ENCODE results near the gene EHMT2.
"Not testable (repeated sequence)": the region's sequence is repeated elsewhere in the genome, so short reads cannot be mapped to it uniquely, and the experiment has no call there.

GRCh38 chr6:31857774-31858173 is 39.7 kb downstream of the EHMT2 start:
- TF ChIP-seq, protein P1, sequence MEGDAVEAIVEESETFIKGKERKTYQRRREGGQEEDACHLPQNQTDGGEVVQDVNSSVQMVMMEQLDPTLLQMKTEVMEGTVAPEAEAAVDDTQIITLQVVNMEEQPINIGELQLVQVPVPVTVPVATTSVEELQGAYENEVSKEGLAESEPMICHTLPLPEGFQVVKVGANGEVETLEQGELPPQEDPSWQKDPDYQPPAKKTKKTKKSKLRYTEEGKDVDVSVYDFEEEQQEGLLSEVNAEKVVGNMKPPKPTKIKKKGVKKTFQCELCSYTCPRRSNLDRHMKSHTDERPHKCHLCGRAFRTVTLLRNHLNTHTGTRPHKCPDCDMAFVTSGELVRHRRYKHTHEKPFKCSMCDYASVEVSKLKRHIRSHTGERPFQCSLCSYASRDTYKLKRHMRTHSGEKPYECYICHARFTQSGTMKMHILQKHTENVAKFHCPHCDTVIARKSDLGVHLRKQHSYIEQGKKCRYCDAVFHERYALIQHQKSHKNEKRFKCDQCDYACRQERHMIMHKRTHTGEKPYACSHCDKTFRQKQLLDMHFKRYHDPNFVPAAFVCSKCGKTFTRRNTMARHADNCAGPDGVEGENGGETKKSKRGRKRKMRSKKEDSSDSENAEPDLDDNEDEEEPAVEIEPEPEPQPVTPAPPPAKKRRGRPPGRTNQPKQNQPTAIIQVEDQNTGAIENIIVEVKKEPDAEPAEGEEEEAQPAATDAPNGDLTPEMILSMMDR (conservative IDR thresholded peaks at IDR 0.05 in 1 of 2, IDR thresholded peaks at IDR 0.05 in 1 of 2; ENCODE audit: extremely low read depth in 1 of 2, insufficient read depth in 1 of 2, low read depth in 1 of 2, low read length in 2 of 2): not testable (repeated sequence)
- TF ChIP-seq EZH2 (IDR thresholded peaks at IDR 0.05; ENCODE audit: borderline replicate concordance, low read length): not testable (repeated sequence)
